ENCODE measurements around the gene DELE1.
A peak's percentile ranks its signal among the peaks of the same experiment; 100 is the strongest.

Gene DELE1

GRCh38 chr5:141897425-141897824 is 26.2 kb upstream of the DELE1 start:
- H3K9ac ChIP-seq (ENCODE audit: low read depth, low read length), result no peak overlapping the region
- no peaks in the 10 kb centered on the region for H3K4me1 ChIP-seq (ENCODE audit: insufficient read depth, low read length)
- no peak overlapping the region for H3K27ac ChIP-seq (ENCODE audit: low read depth, low read length)
- no peaks in the 10 kb centered on the region for H3K36me3 ChIP-seq (ENCODE audit: insufficient read depth, low read length)
- no peaks in the 10 kb centered on the region for H3K9me3 ChIP-seq (ENCODE audit: insufficient read depth, low read depth, low read length)
- H3K4me3 ChIP-seq (ENCODE audit: low read length), result no peak overlapping the region
- no peaks in the 10 kb centered on the region for H3K27me3 ChIP-seq (ENCODE audit: insufficient read depth, low read length)
- WGBS, result 97% methylated on average over 4 of the region's 4 CpGs

GRCh38 chr5:141898448-141899049 is 25.1 kb upstream of the DELE1 start:
- H3K9me3 ChIP-seq (ENCODE audit: insufficient read depth, low read depth, low read length), result no peaks in the 10 kb centered on the region
- no peaks in the 10 kb centered on the region for H3K36me3 ChIP-seq (ENCODE audit: insufficient read depth, low read length)
- no peak overlapping the region for H3K4me3 ChIP-seq (ENCODE audit: low read length)
- no peaks in the 10 kb centered on the region for H3K27me3 ChIP-seq (ENCODE audit: insufficient read depth, low read length)
- 90% methylated on average over 1 of the region's 2 CpGs for WGBS
- H3K27ac ChIP-seq (ENCODE audit: low read depth, low read length), result no peak overlapping the region
- H3K4me1 ChIP-seq (ENCODE audit: insufficient read depth, low read length), result no peaks in the 10 kb centered on the region
- no peak overlapping the region for H3K9ac ChIP-seq (ENCODE audit: low read depth, low read length)

GRCh38 chr5:141902015-141902814 is 21.5 kb upstream of the DELE1 start:
- no peak overlapping the region for H3K9ac ChIP-seq (ENCODE audit: low read depth, low read length)
- no peak overlapping the region for H3K27ac ChIP-seq (ENCODE audit: low read depth, low read length)
- no peaks in the 10 kb centered on the region for H3K27me3 ChIP-seq (ENCODE audit: insufficient read depth, low read length)
- H3K36me3 ChIP-seq (ENCODE audit: insufficient read depth, low read length), result no peaks in the 10 kb centered on the region
- no peak overlapping the region for H3K4me3 ChIP-seq (ENCODE audit: low read length)
- peaks cover 6% of the 10 kb centered on the region; the same call in 1 of the 2 replicates for H3K9me3 ChIP-seq (ENCODE audit: insufficient read depth, low read depth, low read length)
- WGBS, result 86% methylated on average over 5 of the region's 5 CpGs
- H3K4me1 ChIP-seq (ENCODE audit: insufficient read depth, low read length), result no peaks in the 10 kb centered on the region

GRCh38 chr5:141903261-141903660 is 20.4 kb upstream of the DELE1 start:
- H3K36me3 ChIP-seq (ENCODE audit: insufficient read depth, low read length), result no peaks in the 10 kb centered on the region
- no peak overlapping the region for H3K4me3 ChIP-seq (ENCODE audit: low read length)
- H3K4me1 ChIP-seq (ENCODE audit: insufficient read depth, low read length), result no peaks in the 10 kb centered on the region
- 89% methylated on average over 4 of the region's 4 CpGs for WGBS
- H3K27ac ChIP-seq (ENCODE audit: low read depth, low read length), result no peak overlapping the region
- H3K9me3 ChIP-seq (ENCODE audit: insufficient read depth, low read depth, low read length), result peaks cover 6% of the 10 kb centered on the region; the same call in 1 of the 2 replicates
- H3K9ac ChIP-seq (ENCODE audit: low read depth, low read length), result no peak overlapping the region
- no peaks in the 10 kb centered on the region for H3K27me3 ChIP-seq (ENCODE audit: insufficient read depth, low read length)

- no peak overlapping the region for H3K27ac ChIP-seq (ENCODE audit: low read depth, low read length)
- 85% methylated on average over 5 of the region's 5 CpGs for WGBS
- H3K36me3 ChIP-seq (ENCODE audit: insufficient read depth, low read length), result no peaks in the 10 kb centered on the region
- H3K9me3 ChIP-seq (ENCODE audit: insufficient read depth, low read depth, low read length), result peaks cover 6% of the 10 kb centered on the region; the same call in 1 of the 2 replicates
- H3K9ac ChIP-seq (ENCODE audit: low read depth, low read length), result no peak overlapping the region
- H3K4me1 ChIP-seq (ENCODE audit: insufficient read depth, low read length), result no peaks in the 10 kb centered on the region
- no peak overlapping the region for H3K4me3 ChIP-seq (ENCODE audit: low read length)
- H3K27me3 ChIP-seq (ENCODE audit: insufficient read depth, low read length), result no peaks in the 10 kb centered on the region
These were observed 19.1 kb upstream of the DELE1 start for GRCh38 chr5:141904551-141904950.

GRCh38 chr5:141906517-141906916 is 17.2 kb upstream of the DELE1 start:
- Histone ChIP-seq H3K4me1 (ENCODE audit: insufficient read depth, low read length) (no peaks in the 10 kb centered on the region), H3K9me3 (ENCODE audit: insufficient read depth, low read depth, low read length) (peaks cover 6% of the 10 kb centered on the region; the same call in 1 of the 2 replicates), H3K27ac (ENCODE audit: low read depth, low read length) (no peak overlapping the region), H3K4me3 (ENCODE audit: low read length) (no peak overlapping the region), H3K9ac (ENCODE audit: low read depth, low read length) (no peak overlapping the region), H3K27me3 (ENCODE audit: insufficient read depth, low read length) (no peaks in the 10 kb centered on the region), H3K36me3 (ENCODE audit: insufficient read depth, low read length) (no peaks in the 10 kb centered on the region)
- WGBS, result no CpG with 5 or more reads among the region's 1 CpG

GRCh38 chr5:141906972-141907371 is 16.7 kb upstream of the DELE1 start:
- Histone ChIP-seq H3K9ac (ENCODE audit: low read depth, low read length) (no peak overlapping the region), H3K4me3 (ENCODE audit: low read length) (no peak overlapping the region), H3K9me3 (ENCODE audit: insufficient read depth, low read depth, low read length) (peaks cover 6% of the 10 kb centered on the region; the same call in 1 of the 2 replicates), H3K27me3 (ENCODE audit: insufficient read depth, low read length) (no peaks in the 10 kb centered on the region), H3K36me3 (ENCODE audit: insufficient read depth, low read length) (no peaks in the 10 kb centered on the region), H3K27ac (ENCODE audit: low read depth, low read length) (no peak overlapping the region), H3K4me1 (ENCODE audit: insufficient read depth, low read length) (no peaks in the 10 kb centered on the region)
- 0% methylated on average over 1 of the region's 1 CpG for WGBS

GRCh38 chr5:141908796-141909195 is 14.9 kb upstream of the DELE1 start:
- H3K4me3 ChIP-seq (ENCODE audit: low read length), result no peak overlapping the region
- no peaks in the 10 kb centered on the region for H3K36me3 ChIP-seq (ENCODE audit: insufficient read depth, low read length)
- peaks cover 11% of the 10 kb centered on the region for H3K27me3 ChIP-seq (ENCODE audit: insufficient read depth, low read length)
- WGBS, result 96% methylated on average over 2 of the region's 2 CpGs
- H3K4me1 ChIP-seq (ENCODE audit: insufficient read depth, low read length), result no peaks in the 10 kb centered on the region
- H3K9ac ChIP-seq (ENCODE audit: low read depth, low read length), result no peak overlapping the region
- H3K9me3 ChIP-seq (ENCODE audit: insufficient read depth, low read depth, low read length), result peaks cover 6% of the 10 kb centered on the region; the same call in 1 of the 2 replicates
- no peak overlapping the region for H3K27ac ChIP-seq (ENCODE audit: low read depth, low read length)

- no peak overlapping the region for H3K4me3 ChIP-seq (ENCODE audit: low read length)
- peaks cover 15% of the 10 kb centered on the region for H3K27me3 ChIP-seq (ENCODE audit: insufficient read depth, low read length)
- H3K9me3 ChIP-seq (ENCODE audit: insufficient read depth, low read depth, low read length), result peaks cover 6% of the 10 kb centered on the region; the same call in 1 of the 2 replicates
- no peaks in the 10 kb centered on the region for H3K36me3 ChIP-seq (ENCODE audit: insufficient read depth, low read length)
- H3K9ac ChIP-seq (ENCODE audit: low read depth, low read length), result no peak overlapping the region
- no peaks in the 10 kb centered on the region for H3K4me1 ChIP-seq (ENCODE audit: insufficient read depth, low read length)
- no peak overlapping the region for H3K27ac ChIP-seq (ENCODE audit: low read depth, low read length)
- 70% methylated on average over 4 of the region's 4 CpGs for WGBS
These were observed 14.5 kb upstream of the DELE1 start for GRCh38 chr5:141909212-141909611.

GRCh38 chr5:141910271-141910673 is 13.4 kb upstream of the DELE1 start:
- WGBS, result 75% methylated on average over 2 of the region's 2 CpGs
- Histone ChIP-seq H3K36me3 (ENCODE audit: insufficient read depth, low read length) (no peaks in the 10 kb centered on the region), H3K4me1 (ENCODE audit: insufficient read depth, low read length) (no peaks in the 10 kb centered on the region), H3K9ac (ENCODE audit: low read depth, low read length) (no peak overlapping the region), H3K27ac (ENCODE audit: low read depth, low read length) (no peak overlapping the region), H3K9me3 (ENCODE audit: insufficient read depth, low read depth, low read length) (peaks cover 6% of the 10 kb centered on the region; the same call in 1 of the 2 replicates), H3K4me3 (ENCODE audit: low read length) (no peak overlapping the region), H3K27me3 (ENCODE audit: insufficient read depth, low read length) (peaks cover 25% of the 10 kb centered on the region)

- H3K27me3 ChIP-seq (ENCODE audit: insufficient read depth, low read length), result peaks cover 25% of the 10 kb centered on the region
- peak overlapping the region; percentile 49 for H3K4me3 ChIP-seq (ENCODE audit: low read length)
- 27% methylated on average over 14 of the region's 16 CpGs for WGBS
- peak overlapping the region; percentile 50 for H3K9ac ChIP-seq (ENCODE audit: low read depth, low read length)
- no peak overlapping the region for H3K27ac ChIP-seq (ENCODE audit: low read depth, low read length)
- no peaks in the 10 kb centered on the region for H3K9me3 ChIP-seq (ENCODE audit: insufficient read depth, low read depth, low read length)
- H3K36me3 ChIP-seq (ENCODE audit: insufficient read depth, low read length), result no peaks in the 10 kb centered on the region
- H3K4me1 ChIP-seq (ENCODE audit: insufficient read depth, low read length), result peaks cover 5% of the 10 kb centered on the region; the same call in 1 of the 2 replicates
These were observed 10.0 kb upstream of the DELE1 start for GRCh38 chr5:141913560-141914198.
